ENCODE results near the gene SF3B2. TPM values are rescaled to one million over a fixed set of nuclear protein-coding genes. Genes with fewer than 3 reads are reported as not detected.

Gene SF3B2
- total and polyA plus RNA-seq, 9 of the 15 experiments (the other 6 are each of a cell fraction or from before 2014, with no cell fraction given): 58.3 to 248 (median 157) TPM

DNA sequence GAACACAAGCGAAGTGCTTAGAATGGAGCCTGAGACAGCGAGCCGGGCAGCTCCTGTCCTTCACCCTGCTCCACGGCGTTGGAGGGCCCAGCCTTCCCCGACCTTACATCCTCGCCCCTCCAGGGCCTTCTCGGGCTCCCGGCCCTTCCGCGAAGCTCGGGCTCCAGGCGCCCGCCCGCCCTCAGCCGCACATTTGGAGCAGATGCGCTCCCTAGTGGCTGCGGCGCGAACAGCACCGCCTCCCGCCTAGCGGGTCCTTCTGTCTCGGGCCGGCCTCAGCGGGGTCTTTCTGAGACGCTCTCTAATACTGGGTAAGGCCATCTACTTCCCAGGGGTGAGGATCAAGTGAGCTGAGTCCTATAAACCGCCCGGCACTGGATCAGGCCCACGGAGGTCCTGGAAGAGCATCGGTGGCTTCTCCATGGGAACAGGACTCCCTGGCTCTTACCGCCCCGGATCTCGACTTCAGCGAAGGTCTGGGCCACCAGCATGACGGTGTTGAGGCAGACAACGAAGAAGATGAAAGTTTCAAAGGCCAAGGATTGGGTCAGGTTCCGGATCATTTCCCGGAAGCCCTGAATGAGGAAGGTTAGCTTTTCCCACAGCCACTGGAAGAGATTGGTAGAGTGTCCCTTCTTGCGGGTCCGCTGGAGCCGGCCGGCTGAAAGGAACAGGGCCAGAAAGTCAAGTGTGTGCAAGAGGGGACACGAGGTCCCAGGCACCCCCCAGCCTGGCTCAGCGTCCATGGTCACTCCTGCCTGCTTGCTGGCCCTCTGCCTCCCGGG is 29.6 kb upstream of the SF3B2 start (continued):
- TF ChIP-seq, protein P1, sequence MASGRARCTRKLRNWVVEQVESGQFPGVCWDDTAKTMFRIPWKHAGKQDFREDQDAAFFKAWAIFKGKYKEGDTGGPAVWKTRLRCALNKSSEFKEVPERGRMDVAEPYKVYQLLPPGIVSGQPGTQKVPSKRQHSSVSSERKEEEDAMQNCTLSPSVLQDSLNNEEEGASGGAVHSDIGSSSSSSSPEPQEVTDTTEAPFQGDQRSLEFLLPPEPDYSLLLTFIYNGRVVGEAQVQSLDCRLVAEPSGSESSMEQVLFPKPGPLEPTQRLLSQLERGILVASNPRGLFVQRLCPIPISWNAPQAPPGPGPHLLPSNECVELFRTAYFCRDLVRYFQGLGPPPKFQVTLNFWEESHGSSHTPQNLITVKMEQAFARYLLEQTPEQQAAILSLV (tag; IDR thresholded peaks at IDR 0.05): no peak
- TF ChIP-seq RFX7 (CRISPR knock-in tag; IDR thresholded peaks at IDR 0.05) (no peak), MCM3 (IDR thresholded peaks at IDR 0.05) (no peak), TBP (optimal IDR thresholded peaks at IDR 0.05; ENCODE audit: low read depth, low read length) (peak; percentile 27), NCOA1 (IDR thresholded peaks at IDR 0.05; ENCODE audit: low read depth) (no peak), RNF219 (CRISPR knock-in tag; IDR thresholded peaks at IDR 0.05) (no peak), HES1 (IDR thresholded peaks at IDR 0.05; ENCODE audit: low read depth) (no peak), ZBTB33 (CRISPR knock-in tag; IDR thresholded peaks at IDR 0.05) (peak; percentile 86), ZNF12 (CRISPR knock-in tag; IDR thresholded peaks at IDR 0.05) (no peak), PML (IDR thresholded peaks at IDR 0.05; ENCODE audit: low read length) (no peak), SMC3 (conservative IDR thresholded peaks at IDR 0.05; ENCODE audit: insufficient read depth, low read depth, low read length) (peak; percentile 74), ZNF408 (CRISPR knock-in tag; IDR thresholded peaks at IDR 0.05; ENCODE audit: low read depth) (no peak), YBX1 (IDR thresholded peaks at IDR 0.05) (no peak), ZNF274 (IDR thresholded peaks at IDR 0.05; ENCODE audit: borderline replicate concordance, low read depth, low read length) (no peak), BRD9 (IDR thresholded peaks at IDR 0.05; ENCODE audit: low read depth, partially characterized antibody) (no peak), MYC (IDR thresholded peaks at IDR 0.05; ENCODE audit: low read depth, low read length) (0 out of 2 replicates have a peak, but pooled peaks have one; percentile 46), MYC (CRISPR knock-in tag; IDR thresholded peaks at IDR 0.05; ENCODE audit: borderline replicate concordance, low read depth) (no peak)
- TF ChIP-seq, protein P2, sequence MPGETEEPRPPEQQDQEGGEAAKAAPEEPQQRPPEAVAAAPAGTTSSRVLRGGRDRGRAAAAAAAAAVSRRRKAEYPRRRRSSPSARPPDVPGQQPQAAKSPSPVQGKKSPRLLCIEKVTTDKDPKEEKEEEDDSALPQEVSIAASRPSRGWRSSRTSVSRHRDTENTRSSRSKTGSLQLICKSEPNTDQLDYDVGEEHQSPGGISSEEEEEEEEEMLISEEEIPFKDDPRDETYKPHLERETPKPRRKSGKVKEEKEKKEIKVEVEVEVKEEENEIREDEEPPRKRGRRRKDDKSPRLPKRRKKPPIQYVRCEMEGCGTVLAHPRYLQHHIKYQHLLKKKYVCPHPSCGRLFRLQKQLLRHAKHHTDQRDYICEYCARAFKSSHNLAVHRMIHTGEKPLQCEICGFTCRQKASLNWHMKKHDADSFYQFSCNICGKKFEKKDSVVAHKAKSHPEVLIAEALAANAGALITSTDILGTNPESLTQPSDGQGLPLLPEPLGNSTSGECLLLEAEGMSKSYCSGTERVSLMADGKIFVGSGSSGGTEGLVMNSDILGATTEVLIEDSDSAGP (CRISPR knock-in tag; IDR thresholded peaks at IDR 0.05): no peak
- TF ChIP-seq, protein P3, sequence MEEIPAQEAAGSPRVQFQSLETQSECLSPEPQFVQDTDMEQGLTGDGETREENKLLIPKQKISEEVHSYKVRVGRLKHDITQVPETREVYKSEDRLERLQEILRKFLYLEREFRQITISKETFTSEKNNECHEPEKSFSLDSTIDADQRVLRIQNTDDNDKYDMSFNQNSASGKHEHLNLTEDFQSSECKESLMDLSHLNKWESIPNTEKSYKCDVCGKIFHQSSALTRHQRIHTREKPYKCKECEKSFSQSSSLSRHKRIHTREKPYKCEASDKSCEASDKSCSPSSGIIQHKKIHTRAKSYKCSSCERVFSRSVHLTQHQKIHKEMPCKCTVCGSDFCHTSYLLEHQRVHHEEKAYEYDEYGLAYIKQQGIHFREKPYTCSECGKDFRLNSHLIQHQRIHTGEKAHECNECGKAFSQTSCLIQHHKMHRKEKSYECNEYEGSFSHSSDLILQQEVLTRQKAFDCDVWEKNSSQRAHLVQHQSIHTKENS (CRISPR knock-in tag; IDR thresholded peaks at IDR 0.05): no peak

All from K562 (cell line).